HG03378 (cell line): ENCODE data around the gene GNB1L.
A peak's percentile ranks its signal among the peaks of the same experiment; 100 is the strongest.
"Not testable (repeated sequence)": the region's sequence is repeated elsewhere in the genome, so short reads cannot be mapped to it uniquely, and the experiment has no call there.

ENCODE experiments used
- ATAC-seq: cut with Tn5 transposase; IDR thresholded peaks from one replicate; pipeline ENCODE4 v1.9.1; 2021; ENCODE audit warnings: mild to moderate bottlenecking, moderate library complexity; ENCODE audit not compliant: unreplicated experiment

Gene GNB1L

GRCh38 chr22:19784384-19785175 is 70.1 kb downstream of the GNB1L start:
- ATAC-seq: no peak

GRCh38 chr22:19783586-19784383 is 70.9 kb downstream of the GNB1L start:
- ATAC-seq: no peak

- ATAC-seq: no peak
These were observed 72.1 kb downstream of the GNB1L start for GRCh38 chr22:19782533-19782932.

- no peak for ATAC-seq
These were observed 74.9 kb downstream of the GNB1L start for GRCh38 chr22:19779685-19780268.

GRCh38 chr22:19779011-19779421 is 75.7 kb downstream of the GNB1L start:
- ATAC-seq: no peak

- ATAC-seq: not testable (repeated sequence)
These were observed 77.5 kb downstream of the GNB1L start for GRCh38 chr22:19777192-19777591.

GRCh38 chr22:19776433-19777031 is 78.1 kb downstream of the GNB1L start:
- no peak for ATAC-seq

GRCh38 chr22:19775496-19776325 is 79.0 kb downstream of the GNB1L start:
- no peak for ATAC-seq

- ATAC-seq: no peak
These were observed 80.0 kb downstream of the GNB1L start for GRCh38 chr22:19774628-19775027.

GRCh38 chr22:19773470-19774040 is 81.1 kb downstream of the GNB1L start:
- no peak for ATAC-seq

GRCh38 chr22:19772673-19773469 is 81.8 kb downstream of the GNB1L start:
- ATAC-seq: peak; percentile 68

- no peak for ATAC-seq
These were observed 82.3 kb downstream of the GNB1L start for GRCh38 chr22:19772422-19772672.

GRCh38 chr22:19770349-19771220 is 84.1 kb downstream of the GNB1L start:
- no peak for ATAC-seq

- ATAC-seq: no peak
These were observed 85.3 kb downstream of the GNB1L start for GRCh38 chr22:19769393-19769715.

- no peak for ATAC-seq
These were observed 87.0 kb downstream of the GNB1L start for GRCh38 chr22:19767427-19768341.

GRCh38 chr22:19766511-19767426 is 87.9 kb downstream of the GNB1L start:
- no peak for ATAC-seq

- no peak for ATAC-seq
These were observed 88.5 kb downstream of the GNB1L start for GRCh38 chr22:19766240-19766510.
